H9 (cell line): ENCODE data around the gene CNNM3. TPM values are rescaled to one million over a fixed set of nuclear protein-coding genes. Genes with fewer than 3 reads are reported as not detected.

Experiments
- DNase-seq: peaks from one replicate; pipeline ENCODE4 v3.0.0-alpha.2; 2017
- H2AFZ ChIP-seq: one replicate; pipeline ENCODE4 v1.6.1; 2013; ENCODE audit warnings: mild to moderate bottlenecking, low read length, control low read depth, moderate library complexity
- H2AK5ac ChIP-seq: 2 replicates; pipeline ENCODE4 v1.6.1; 2013; ENCODE audit warnings: low read length, control low read depth, mixed read lengths; ENCODE audit not compliant: insufficient read length
- H2BK120ac ChIP-seq: one replicate; pipeline ENCODE4 v1.6.1; 2013; ENCODE audit warnings: low read depth, mild to moderate bottlenecking, low read length, control low read depth, inconsistent platforms; ENCODE audit not compliant: poor library complexity, severe bottlenecking
- H2BK12ac ChIP-seq: 2 replicates; pipeline ENCODE4 v1.6.1; 2013; ENCODE audit warnings: low read length, control low read depth, mixed read lengths, low read depth; ENCODE audit not compliant: insufficient read length
- H2BK15ac ChIP-seq: 2 replicates; pipeline ENCODE4 v1.6.1; 2013; ENCODE audit warnings: low read depth, low read length, control low read depth
- H2BK20ac ChIP-seq: one replicate; pipeline ENCODE4 v1.6.1; 2013; ENCODE audit warnings: low read depth, mild to moderate bottlenecking, low read length, control low read depth, inconsistent platforms; ENCODE audit not compliant: poor library complexity, severe bottlenecking
- H2BK5ac ChIP-seq: 2 replicates; pipeline ENCODE4 v1.6.1; 2013; ENCODE audit warnings: low read length, control low read depth, mixed read lengths; ENCODE audit not compliant: insufficient read length
- H3K14ac ChIP-seq: 2 replicates; pipeline ENCODE4 v1.6.1; 2013; ENCODE audit warnings: low read length, control low read depth; ENCODE audit not compliant: insufficient read depth
- H3K18ac ChIP-seq: 2 replicates; pipeline ENCODE4 v1.6.1; 2013; ENCODE audit warnings: low read depth, mild to moderate bottlenecking, mixed read lengths, low read length, control low read depth; ENCODE audit not compliant: insufficient read length
- H3K23ac ChIP-seq: 2 replicates; pipeline ENCODE4 v1.6.1; 2013; ENCODE audit warnings: low read length, control low read depth, mixed read lengths, low read depth; ENCODE audit not compliant: insufficient read length
- H3K23me2 ChIP-seq: 2 replicates; pipeline ENCODE4 v1.6.1; 2013; ENCODE audit warnings: low read depth, mild to moderate bottlenecking, mixed read lengths, low read length, control low read depth; ENCODE audit not compliant: insufficient read length, poor library complexity, severe bottlenecking
- H3K27ac ChIP-seq: 2 replicates; pipeline ENCODE4 v1.5.1; 2013; ENCODE audit warnings: low read length, control low read depth, mixed read lengths, low read depth; ENCODE audit not compliant: insufficient read length
- H3K27me3 ChIP-seq: 2 replicates; pipeline ENCODE4 v1.6.1; 2013; ENCODE audit warnings: low read length, control low read depth, inconsistent platforms; ENCODE audit not compliant: insufficient read depth
- H3K4ac ChIP-seq: 2 replicates; pipeline ENCODE4 v1.6.1; 2013; ENCODE audit warnings: low read depth, mild to moderate bottlenecking, control low read depth, inconsistent platforms, low read length, moderate library complexity
- H3K4me1 ChIP-seq: 2 replicates; pipeline ENCODE4 v1.6.1; 2013; ENCODE audit warnings: low read length, control low read depth, inconsistent platforms; ENCODE audit not compliant: insufficient read depth
- H3K4me2 ChIP-seq: 2 replicates; pipeline ENCODE4 v1.6.1; 2013; ENCODE audit warnings: low read length, control low read depth, mixed read lengths; ENCODE audit not compliant: insufficient read length, insufficient read depth
- H3K56ac ChIP-seq: 2 replicates; pipeline ENCODE4 v1.6.1; 2013; ENCODE audit warnings: low read depth, mild to moderate bottlenecking, mixed read lengths, low read length, control low read depth; ENCODE audit not compliant: insufficient read length
- H3K79me1 ChIP-seq: 2 replicates; pipeline ENCODE4 v1.6.1; 2013; ENCODE audit warnings: low read depth, mild to moderate bottlenecking, moderate library complexity, low read length, control low read depth, inconsistent platforms; ENCODE audit not compliant: insufficient read depth, poor library complexity, severe bottlenecking
- H3K79me2 ChIP-seq: 2 replicates; pipeline ENCODE4 v1.6.1; 2013; ENCODE audit warnings: low read length, control low read depth, inconsistent platforms; ENCODE audit not compliant: insufficient read depth
- H3K9ac ChIP-seq: 2 replicates; pipeline ENCODE4 v1.6.1; 2013; ENCODE audit warnings: low read length, control low read depth, mixed read lengths; ENCODE audit not compliant: insufficient read length; ENCODE audit errors: extremely low read depth
- H3K9me3 ChIP-seq: one replicate; pipeline ENCODE4 v1.6.1; 2013; ENCODE audit warnings: low read depth, low read length, inconsistent platforms; ENCODE audit not compliant: control insufficient read depth
- H3T11ph ChIP-seq: one replicate; pipeline ENCODE4 v1.6.1; 2013; ENCODE audit warnings: mild to moderate bottlenecking, low read length, control low read depth, inconsistent platforms
- H4K20me1 ChIP-seq: one replicate; pipeline ENCODE4 v1.6.1; 2013; ENCODE audit not compliant: control insufficient read depth, insufficient read length, insufficient read depth
- H4K5ac ChIP-seq: 2 replicates; pipeline ENCODE4 v1.6.1; 2013; ENCODE audit warnings: low read depth, mild to moderate bottlenecking, mixed read lengths, low read length, control low read depth; ENCODE audit not compliant: insufficient read length
- H4K8ac ChIP-seq: replicated peaks from 2 replicates; pipeline ENCODE4 v1.6.1; 2013; ENCODE audit warnings: low read length, control low read depth, mixed read lengths, low read depth; ENCODE audit not compliant: insufficient read length
- H4K91ac ChIP-seq: 2 replicates; pipeline ENCODE4 v1.6.1; 2013; ENCODE audit warnings: low read depth, mild to moderate bottlenecking, moderate library complexity, mixed read lengths, low read length, control low read depth; ENCODE audit not compliant: insufficient read length
- H3K27ac Mint-ChIP-seq, 3 experiments: 2 replicates in 2 of 3; 3 replicates in 1 of 3; pipeline ENCODE4 v1.8.0; 2020 to 2021; ENCODE audit warnings: mixed read lengths in 3 of 3, mild to moderate bottlenecking in 1 of 3, moderate library complexity in 1 of 3
- H3K27me3 Mint-ChIP-seq: 2 replicates; pipeline ENCODE4 v1.8.0; 2021; ENCODE audit warnings: low read depth, mild to moderate bottlenecking, moderate library complexity, mixed read lengths
- H3K36me3 Mint-ChIP-seq, 3 experiments: 2 replicates in 2 of 3; 3 replicates in 1 of 3; pipeline ENCODE4 v1.8.0; 2020 to 2021; ENCODE audit warnings: low read depth in 3 of 3, mixed read lengths in 3 of 3; ENCODE audit not compliant: insufficient read depth in 1 of 3
- H3K4me1 Mint-ChIP-seq, 2 experiments: 2 replicates each; pipeline ENCODE4 v1.8.0; 2020; ENCODE audit warnings: mixed read lengths in 2 of 2
- H3K4me3 Mint-ChIP-seq, 2 experiments: 2 replicates in 1 of 2; 3 replicates in 1 of 2; pipeline ENCODE4 v1.8.0; 2020 to 2021; ENCODE audit warnings: mild to moderate bottlenecking in 2 of 2, mixed read lengths in 2 of 2, moderate library complexity in 1 of 2
- H3K9me3 Mint-ChIP-seq, 2 experiments: 2 replicates in 1 of 2; 3 replicates in 1 of 2; pipeline ENCODE4 v1.8.0; 2020; ENCODE audit warnings: mild to moderate bottlenecking in 2 of 2, mixed read lengths in 2 of 2, moderate library complexity in 1 of 2
- CTCF ChIP-seq: fragments of 200-600 bp; sonication (generic); conservative IDR thresholded peaks from 3 replicates; pipeline ENCODE4 v1.8.0; 2021; ENCODE audit warnings: antibody characterized with exemption, mild to moderate bottlenecking
- WGBS: extraction: QIAGEN DNeasy Blood & Tissue Kit; methylation state at CpG from one replicate; pipeline ENCODE4 v1.1.7; 2013; ENCODE audit warnings: missing lambda C conversion rate, low lambda C conversion rate, mixed read lengths; ENCODE audit not compliant: insufficient read length; ENCODE audit errors: extremely low coverage; 5-methylcytosine and 5-hydroxymethylcytosine counted together
- total RNA-seq: library from RNA; stranded (reverse); gene quantifications from 2 replicates; pipeline ENCODE4 v1.2.1, GENCODE V29; 2021

Gene CNNM3
- total RNA-seq, 1 experiment from 2014 or later: 25.0 TPM

GRCh38 chr2:96769814-96770213 lies 46.3 kb upstream of the CNNM3 start:
- no peak overlapping the region for H3K4me2 ChIP-seq
- H2AK5ac ChIP-seq: no peak overlapping the region
- H4K8ac ChIP-seq: no peak overlapping the region
- no peak overlapping the region for H3K4me3 Mint-ChIP-seq
- H3K27me3 Mint-ChIP-seq: no peaks in the 10 kb centered on the region
- no peaks in the 10 kb centered on the region for H4K20me1 ChIP-seq
- peaks cover 5 to 21% of the 10 kb centered on the region in 2 experiments; a peak in 3 of 4 replicates for H3K4me1 Mint-ChIP-seq
- H3K79me1 ChIP-seq: no peaks in the 10 kb centered on the region
- no CpG with 5 or more reads among the region's 7 CpGs for WGBS
- H3K4me1 ChIP-seq: 0 out of 2 replicates have a peak, but pooled peaks cover 2% of the 10 kb centered on the region
- TF ChIP-seq CTCF: no peak
- no peak overlapping the region for H2BK15ac ChIP-seq
- no peaks in the 10 kb centered on the region; a peak in 1 of 5 replicates for H3K9me3 Mint-ChIP-seq
- H3K9ac ChIP-seq: no peak overlapping the region
- no peak overlapping the region for H2BK120ac ChIP-seq
- no peak overlapping the region for H3K56ac ChIP-seq
- no peak overlapping the region for H3K18ac ChIP-seq
- no peaks in the 10 kb centered on the region for H3K79me2 ChIP-seq
- no peak overlapping the region for H4K5ac ChIP-seq
- no peaks in the 10 kb centered on the region for H3K9me3 ChIP-seq
- H3K23me2 ChIP-seq: no peaks in the 10 kb centered on the region
- no peak overlapping the region for H3K23ac ChIP-seq
- no peak overlapping the region for H3T11ph ChIP-seq
- no peak overlapping the region for H3K4ac ChIP-seq
- no peak overlapping the region for H2BK20ac ChIP-seq
- H2BK5ac ChIP-seq: no peak overlapping the region
- peak overlapping the region in 1 of 3 experiments; percentile 53; a peak in 1 of 7 replicates for H3K27ac Mint-ChIP-seq
- H4K91ac ChIP-seq: no peak overlapping the region
- no peak overlapping the region for H2AFZ ChIP-seq
- peaks cover 0 to 6% (median 0%) of the 10 kb centered on the region in 3 experiments; a peak in 3 of 7 replicates for H3K36me3 Mint-ChIP-seq
- no peak overlapping the region for H3K27ac ChIP-seq
- H3K27me3 ChIP-seq: no peaks in the 10 kb centered on the region
- H3K14ac ChIP-seq: no peak overlapping the region
- DNase-seq: no peak
- no peak overlapping the region for H2BK12ac ChIP-seq
